GM12891 (cell line): ENCODE measurements around the gene PRDM16.

ENCODE experiments used
- DNase-seq: peaks from one replicate; pipeline ENCODE4 v3.0.0; 2011; ENCODE audit warnings: low spot score; ENCODE audit not compliant: insufficient read length
- FAIRE-seq: peaks from 2 replicates; lab custom pipeline; 2011; peaks lifted over from hg19 to GRCh38; lab: Jason Lieb, UNC
- PAX5 ChIP-seq: IDR thresholded peaks from 2 replicates; pipeline ENCODE4 v1.6.1; 2011; ENCODE audit warnings: low read length, moderate library complexity, mild to moderate bottlenecking; ENCODE audit not compliant: insufficient read depth, severe bottlenecking
- POLR2A ChIP-seq: IDR thresholded peaks from 2 replicates; pipeline ENCODE4 v1.6.1; 2011; ENCODE audit warnings: low read depth, low read length, control low read depth
- POLR2AphosphoS5 ChIP-seq: IDR thresholded peaks from 2 replicates; pipeline ENCODE4 v1.6.1; 2011; ENCODE audit warnings: low read depth, low read length, control low read depth
- POU2F2 ChIP-seq: IDR thresholded peaks from 2 replicates; pipeline ENCODE4 v1.6.1; 2011; ENCODE audit warnings: low read depth, mild to moderate bottlenecking, control low read depth, low read length, moderate library complexity
- SPI1 ChIP-seq: IDR thresholded peaks from 2 replicates; pipeline ENCODE4 v1.6.1; 2011; ENCODE audit warnings: low read depth, low read length, control low read depth
- TAF1 ChIP-seq: IDR thresholded peaks from 2 replicates; pipeline ENCODE4 v1.6.1; 2011; ENCODE audit warnings: low read depth, low read length, control low read depth

Gene PRDM16

DNA sequence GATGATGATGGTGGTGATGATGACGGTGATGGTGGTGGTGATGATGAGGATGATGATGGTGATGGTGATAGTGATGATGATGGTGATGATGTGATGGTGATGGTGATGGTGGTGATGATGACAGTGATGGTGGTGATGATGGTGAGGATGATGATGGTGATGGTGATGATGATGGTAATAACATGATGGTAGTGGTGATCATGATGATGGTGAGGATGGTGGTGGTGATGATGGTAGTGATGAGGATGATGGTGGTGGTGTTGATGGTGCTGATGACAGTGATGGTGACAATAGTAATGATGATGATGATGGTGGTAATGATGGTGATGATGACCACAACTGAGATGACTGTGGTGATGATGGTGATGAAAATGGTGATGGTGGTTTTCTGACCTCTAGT is 42.9 kb upstream of the PRDM16 start:
- FAIRE-seq = peak; percentile 79
- DNase-seq = no peak
- TF ChIP-seq PAX5 = no peak
- TF ChIP-seq TAF1 = no peak
- no peak for TF ChIP-seq POU2F2
- no peak for TF ChIP-seq SPI1
- TF ChIP-seq POLR2A = no peak
- TF ChIP-seq POLR2AphosphoS5 = no peak

DNA sequence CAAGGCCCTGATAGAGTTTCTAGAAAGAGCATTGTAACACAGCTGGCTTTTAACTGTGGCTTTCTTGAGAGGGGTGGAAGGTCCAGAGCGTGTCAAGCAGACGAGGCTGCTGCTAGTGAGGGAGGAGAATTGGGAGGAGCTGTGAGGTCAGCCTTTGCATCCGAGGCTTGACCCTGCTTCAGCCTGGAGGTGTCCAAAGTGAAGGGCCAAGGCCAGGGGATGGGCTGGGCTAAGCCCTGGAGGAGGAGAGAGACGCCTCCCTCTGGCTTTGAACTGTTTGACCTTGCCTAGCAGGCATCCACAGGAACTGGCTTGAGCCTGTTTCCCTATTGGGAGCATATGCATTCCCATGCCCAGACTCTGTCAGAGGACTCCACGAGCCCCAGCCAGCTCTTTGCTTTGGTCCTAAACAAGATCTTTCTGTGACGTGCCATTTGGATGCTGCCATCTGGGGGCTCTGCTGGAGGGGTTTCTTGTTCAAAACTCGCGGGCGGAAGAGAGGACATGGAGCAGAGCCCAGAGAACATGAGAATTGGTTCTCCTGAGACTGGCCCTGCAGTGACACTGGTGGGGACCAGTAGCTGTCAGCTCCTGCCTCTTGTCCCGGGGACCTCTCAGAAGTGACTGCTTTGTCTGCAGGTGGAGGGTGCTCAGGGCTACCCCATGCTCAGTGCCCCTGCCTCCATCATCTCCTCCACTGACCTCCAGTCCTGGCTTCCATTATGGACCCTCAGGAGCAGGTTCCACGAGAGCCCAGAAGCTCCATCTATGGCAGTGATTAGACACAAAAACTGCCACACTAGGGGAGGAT is 42.2 kb upstream of the PRDM16 start:
- DNase-seq (no peak), FAIRE-seq (no peak)
- TF ChIP-seq TAF1 = no peak
- no peak for TF ChIP-seq PAX5
- no peak for TF ChIP-seq POLR2AphosphoS5
- no peak for TF ChIP-seq POLR2A
- no peak for TF ChIP-seq POU2F2
- TF ChIP-seq SPI1 = no peak

DNA sequence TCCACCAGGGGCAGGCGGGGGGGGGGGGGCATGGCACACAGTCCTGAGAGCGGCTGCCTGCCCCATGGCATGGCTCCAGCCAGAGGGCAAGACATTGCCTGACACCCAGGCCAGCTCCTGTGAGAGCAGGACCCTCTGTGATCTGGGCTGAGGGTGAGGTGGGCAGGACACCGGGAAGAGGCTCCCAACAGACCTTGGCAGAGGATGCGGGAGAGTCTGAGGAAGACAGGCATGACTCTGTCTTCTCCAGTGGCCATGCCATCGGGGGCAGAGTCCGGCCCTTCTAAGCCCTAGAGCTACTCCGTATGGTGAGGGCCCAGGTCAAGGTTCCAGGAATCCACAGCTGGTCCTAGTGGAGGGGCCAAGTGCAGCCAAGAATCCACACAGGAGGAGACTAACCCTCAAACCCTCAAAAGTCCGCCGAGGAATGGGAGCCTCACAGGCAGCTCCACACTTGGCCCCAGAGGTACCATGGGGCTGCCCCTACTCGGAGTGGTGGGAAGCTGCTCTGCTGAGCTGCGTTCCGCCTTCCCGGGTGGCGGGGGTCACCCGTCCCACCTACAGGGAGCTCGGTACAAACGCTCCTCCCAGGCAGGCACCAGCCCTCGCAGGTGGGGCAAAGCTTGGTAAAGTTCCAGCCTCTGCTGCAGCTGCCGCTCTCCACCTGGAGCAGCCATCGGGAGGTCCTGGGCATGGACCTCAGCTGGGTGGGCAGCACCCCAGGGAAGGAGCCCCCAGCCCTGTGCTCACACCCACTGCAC is 41.2 kb upstream of the PRDM16 start:
- DNase-seq (no peak), FAIRE-seq (no peak)
- TF ChIP-seq SPI1 = no peak
- TF ChIP-seq TAF1 = no peak
- no peak for TF ChIP-seq POLR2AphosphoS5
- no peak for TF ChIP-seq POU2F2
- no peak for TF ChIP-seq PAX5

DNA sequence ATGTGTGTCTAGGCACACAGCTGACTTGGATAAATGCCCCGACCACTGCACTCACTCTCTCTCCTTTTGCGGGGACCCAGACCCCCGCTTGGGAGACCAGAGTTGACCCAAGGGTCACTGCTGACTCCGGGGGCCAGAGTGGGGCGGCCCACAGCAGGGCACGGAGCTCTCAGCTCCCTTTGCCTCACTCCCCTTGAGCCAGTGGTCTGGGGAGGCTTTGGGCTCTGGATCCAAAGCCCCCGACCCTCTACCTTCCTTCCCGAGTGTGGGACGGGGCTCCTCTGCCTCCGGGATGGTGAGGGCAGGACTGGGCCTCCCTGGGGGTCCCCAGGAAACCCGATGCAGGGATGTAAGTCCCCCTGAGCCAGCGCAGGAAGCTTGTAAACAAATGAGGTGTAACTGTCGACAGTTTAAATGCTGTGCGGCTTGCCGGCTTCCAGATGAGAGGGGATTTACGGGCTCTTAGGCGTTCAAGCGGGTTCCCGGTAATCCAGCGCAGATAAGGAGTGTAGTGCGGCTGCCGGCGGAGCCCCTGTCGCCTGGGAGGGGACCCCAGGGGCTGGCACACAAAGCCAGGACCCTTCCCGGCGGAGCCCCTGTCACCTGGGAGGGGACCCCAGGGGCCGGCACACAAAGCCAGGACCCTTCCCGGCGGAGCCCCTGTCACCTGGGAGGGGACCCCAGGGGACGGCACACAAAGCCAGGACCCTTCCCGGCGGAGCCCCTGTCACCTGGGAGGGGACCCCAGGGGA is 40.3 kb upstream of the PRDM16 start:
- DNase-seq (no peak), FAIRE-seq (no peak)
- TF ChIP-seq POLR2A (no peak), SPI1 (no peak), POLR2AphosphoS5 (no peak), TAF1 (no peak), PAX5 (no peak), POU2F2 (no peak)

DNA sequence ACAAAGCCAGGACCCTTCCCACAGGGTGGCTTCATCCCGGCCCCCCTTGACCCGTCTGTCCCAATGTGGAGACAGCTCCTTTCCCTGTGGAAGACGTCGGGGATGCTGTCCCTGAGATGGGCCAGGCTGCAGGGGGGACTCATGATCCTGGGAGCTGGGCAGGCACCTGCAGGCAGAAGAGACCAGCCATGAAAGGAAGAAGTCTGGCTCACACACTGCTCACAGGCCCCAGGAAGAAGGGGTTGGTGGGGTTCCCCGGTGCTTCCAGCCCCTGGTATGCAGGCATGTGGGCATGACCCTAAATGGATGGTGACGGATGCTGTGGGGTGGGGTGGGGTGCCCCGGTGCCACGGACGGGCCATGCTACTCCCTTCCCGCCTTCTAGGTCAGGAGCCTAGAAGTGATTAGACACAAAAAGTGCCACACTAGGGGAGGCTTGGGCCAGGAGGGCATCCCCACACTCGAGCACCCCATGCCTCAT is 39.5 kb upstream of the PRDM16 start:
- no peak for TF ChIP-seq POU2F2
- TF ChIP-seq SPI1 = no peak
- no peak for TF ChIP-seq PAX5
- FAIRE-seq = no peak
- no peak for DNase-seq

DNA sequence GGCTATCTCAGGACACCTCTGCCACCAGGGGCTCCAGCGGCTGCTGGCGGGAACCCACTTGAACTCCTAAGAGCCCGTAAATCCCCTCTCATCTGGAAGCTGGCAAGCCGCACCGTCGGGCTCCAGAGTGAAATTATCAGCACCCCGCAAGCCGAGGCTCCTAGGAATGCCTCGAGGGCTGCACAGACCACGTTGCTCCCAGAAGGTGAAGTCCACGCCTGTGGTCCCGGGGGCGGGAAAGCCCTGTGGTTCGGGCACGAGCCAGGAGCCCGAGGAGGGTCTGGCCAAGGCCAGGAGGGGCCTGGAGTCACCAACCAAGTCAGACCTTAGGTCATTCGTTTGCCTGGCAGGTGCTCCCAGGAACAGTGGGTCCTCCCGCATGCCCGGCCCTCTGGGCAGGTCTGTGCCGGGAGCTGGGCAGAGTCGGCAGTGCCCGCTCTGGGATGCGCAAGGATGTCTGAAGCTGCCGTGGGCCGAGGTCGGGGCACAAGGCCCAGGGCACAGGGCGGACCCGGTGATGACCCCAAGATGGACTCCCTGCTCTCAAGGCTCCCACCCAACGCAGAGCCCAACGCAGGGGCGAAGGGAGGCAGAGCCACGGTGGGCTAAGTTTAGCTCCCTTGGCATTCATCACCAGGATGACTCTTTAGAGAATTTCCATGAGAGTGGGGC is 38.9 kb upstream of the PRDM16 start:
- FAIRE-seq (no peak), DNase-seq (no peak)
- TF ChIP-seq POLR2A (no peak), TAF1 (no peak)

DNA sequence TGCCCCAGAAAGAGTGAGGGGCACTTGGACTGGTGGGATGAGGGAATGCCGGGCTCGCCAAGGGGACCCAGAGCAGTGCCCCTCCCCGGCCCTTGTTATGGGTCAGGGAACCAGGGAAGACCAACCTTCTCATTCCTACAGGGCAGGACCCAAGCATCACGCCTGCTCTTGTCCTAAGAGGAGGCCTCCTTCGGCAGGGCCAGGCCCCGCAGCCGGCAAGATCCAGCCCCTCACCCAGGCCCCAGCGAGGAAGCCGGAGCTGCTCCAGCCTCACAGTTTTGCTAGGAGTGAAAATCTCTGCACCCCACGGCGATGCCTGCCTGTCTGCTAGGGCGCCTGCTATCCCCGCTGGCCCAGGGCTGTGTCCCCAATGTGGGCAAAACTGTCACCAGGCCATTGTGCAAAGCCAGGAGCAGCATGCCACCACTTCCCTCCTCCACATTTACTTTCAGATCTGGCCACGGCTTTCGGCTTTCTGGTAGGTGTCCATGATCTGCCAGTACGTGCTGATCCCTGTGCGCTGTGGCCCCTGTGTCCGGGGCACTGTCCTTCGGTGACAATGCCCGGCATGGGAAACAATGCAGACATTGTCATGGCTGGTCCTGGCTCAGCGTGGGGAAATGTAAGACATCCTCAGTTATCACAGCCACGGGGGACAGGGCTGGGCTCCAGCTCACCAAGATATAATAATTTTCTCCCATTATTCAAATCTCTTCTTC is 38.2 kb upstream of the PRDM16 start:
- no peak for TF ChIP-seq SPI1
- TF ChIP-seq POLR2AphosphoS5 = no peak
- no peak for TF ChIP-seq PAX5
- TF ChIP-seq TAF1 = no peak
- no peak for TF ChIP-seq POU2F2
- TF ChIP-seq POLR2A = no peak
- no peak for DNase-seq
- no peak for FAIRE-seq

DNA sequence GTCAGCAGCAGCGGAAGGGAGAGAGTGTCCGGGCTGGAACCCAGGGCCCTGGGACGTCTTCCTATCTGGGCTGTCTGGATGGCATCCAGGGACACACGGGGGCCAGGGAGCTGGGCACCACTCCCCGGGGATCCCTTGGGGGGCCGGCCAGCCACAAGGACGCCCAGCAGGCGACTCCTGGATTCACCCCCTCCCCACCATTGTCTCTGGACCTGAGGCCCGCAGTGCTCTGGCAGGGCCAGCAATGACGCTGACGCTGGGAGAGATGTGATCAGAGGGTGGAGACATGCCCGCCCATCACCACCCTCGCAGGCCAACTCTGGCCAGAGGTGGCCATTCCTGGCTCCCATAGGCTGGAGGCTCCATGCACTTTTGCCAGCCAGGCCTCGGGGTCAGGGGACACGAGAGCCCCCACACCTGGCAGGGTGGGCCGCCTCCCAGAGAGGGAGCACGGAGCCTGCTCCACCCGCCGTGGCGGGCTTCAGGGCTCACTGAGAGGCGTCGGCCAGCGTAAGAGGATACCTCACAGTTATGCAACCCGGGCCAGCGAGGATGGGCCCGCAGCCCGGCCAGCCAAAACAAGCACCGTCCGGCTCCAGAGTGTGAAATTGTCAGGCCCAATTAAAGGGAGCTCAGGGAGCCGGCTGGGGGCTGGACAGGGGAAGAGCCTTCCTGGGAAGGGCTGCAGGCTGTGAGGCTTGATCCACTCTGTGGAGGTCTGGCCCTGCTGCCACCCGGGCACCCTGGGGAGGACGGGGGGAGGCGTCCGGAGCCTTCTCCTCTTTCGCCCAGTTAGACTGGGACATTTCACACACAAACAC is 37.4 kb upstream of the PRDM16 start:
- TF ChIP-seq PAX5 (no peak), POLR2A (no peak), POU2F2 (no peak), SPI1 (no peak), TAF1 (no peak), POLR2AphosphoS5 (no peak)
- no peak for DNase-seq
- no peak for FAIRE-seq
